HG03520 (cell line): ENCODE data around the gene LRIF1.
"Not testable (repeated sequence)": the region's sequence is repeated elsewhere in the genome, so short reads cannot be mapped to it uniquely, and the experiment has no call there.

ENCODE experiments used
- ATAC-seq: cut with Tn5 transposase; IDR thresholded peaks from one replicate; pipeline ENCODE4 v1.9.1; 2021; ENCODE audit warnings: mild to moderate bottlenecking, moderate library complexity; ENCODE audit not compliant: unreplicated experiment

The LRIF1 gene

DNA sequence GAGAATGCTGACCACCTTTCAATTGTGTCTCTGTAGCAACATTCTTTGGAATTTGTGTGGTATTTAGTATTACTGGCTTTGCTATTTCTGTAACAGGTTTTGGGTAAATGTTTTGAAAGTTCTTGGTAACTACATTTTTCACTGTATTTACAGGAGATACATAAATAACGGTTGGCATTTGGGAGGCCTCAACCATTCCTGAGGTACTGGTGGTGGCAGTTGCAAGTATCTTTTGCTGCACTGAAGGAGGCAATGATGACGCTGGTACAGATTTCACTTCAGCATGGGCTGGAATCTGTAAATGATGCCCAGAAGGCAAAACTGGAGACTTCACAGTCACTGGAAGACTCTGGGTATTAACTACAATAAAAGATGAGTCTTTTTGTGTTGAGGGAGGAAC is 11.7 kb downstream of the LRIF1 start:
- no peak for ATAC-seq

DNA sequence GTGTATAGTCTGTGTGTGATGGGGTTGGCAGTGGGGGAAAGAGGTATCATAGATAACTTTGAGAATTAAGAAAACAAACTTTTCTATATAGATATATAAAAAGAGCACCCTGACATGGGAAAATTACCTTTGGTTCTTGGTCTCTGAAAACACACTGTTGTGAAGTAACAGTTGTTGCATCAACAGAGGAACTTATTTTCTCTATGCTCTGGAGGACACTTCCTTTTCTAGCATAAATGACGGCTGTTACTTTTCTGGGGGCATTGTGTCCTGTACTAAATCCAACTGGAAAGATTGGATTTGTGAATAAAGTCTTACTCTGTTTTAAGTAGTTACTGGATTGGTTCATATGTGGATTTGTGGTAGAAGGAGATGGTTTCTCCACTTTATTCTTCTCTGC is 12.6 kb downstream of the LRIF1 start:
- ATAC-seq = no peak

DNA sequence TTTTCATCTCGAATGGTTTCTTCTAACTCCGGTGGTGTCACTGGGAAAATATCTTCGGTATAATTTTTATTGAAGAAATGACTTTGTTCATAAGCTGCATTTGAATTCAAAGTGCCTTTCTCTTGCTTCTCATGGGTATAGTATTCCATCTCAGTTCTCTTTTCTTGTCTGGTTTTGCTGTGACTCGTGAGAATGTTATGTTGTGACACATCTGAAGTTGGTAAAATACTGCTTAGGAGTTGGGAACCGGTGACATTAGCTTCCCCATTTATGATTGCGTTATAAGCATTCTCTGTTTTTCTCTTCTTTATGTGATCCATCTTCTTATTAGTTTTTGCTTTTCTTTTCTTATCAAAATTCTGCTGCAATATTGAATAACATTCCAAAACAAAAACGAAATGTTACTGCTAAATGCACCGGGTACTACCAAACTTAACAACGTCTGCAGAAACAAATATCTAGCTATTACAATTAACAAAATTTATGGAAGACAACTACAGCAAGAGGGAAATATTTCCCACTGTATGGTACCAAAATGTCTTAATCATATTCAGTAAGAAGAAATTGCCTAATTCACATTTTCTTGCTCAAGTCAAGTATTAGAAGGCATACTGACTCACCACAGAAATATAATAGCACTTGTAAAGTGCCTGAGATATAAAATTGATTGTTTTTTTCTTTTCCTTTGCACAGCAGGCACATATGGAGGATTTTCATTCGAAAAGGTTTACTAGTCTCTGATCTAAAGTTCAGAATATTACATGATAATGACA is 15.5 kb downstream of the LRIF1 start:
- no peak for ATAC-seq

DNA sequence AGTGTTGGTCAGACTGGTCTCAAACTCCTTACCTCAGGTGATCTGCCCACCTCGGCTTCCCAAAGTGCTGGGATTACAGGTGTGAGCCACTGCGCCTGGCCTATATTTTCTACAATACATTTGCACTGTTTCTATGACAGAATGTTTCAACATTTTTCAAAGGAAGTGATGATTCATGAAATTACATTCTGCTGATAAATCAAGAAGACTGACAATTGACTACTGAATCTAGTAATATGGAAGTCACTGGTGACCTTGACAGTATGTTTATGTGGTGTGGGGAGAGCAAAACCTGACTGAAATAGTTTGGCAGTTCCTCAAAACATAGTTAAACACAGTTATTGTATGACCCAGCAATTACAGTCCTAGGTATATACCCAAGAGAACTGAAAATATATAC is 18.1 kb downstream of the LRIF1 start:
- ATAC-seq = no peak

- no peak for ATAC-seq
Measured at GRCh38 chr1:110944806-110945205, 18.9 kb downstream of the LRIF1 start.

- no peak for ATAC-seq
Measured at GRCh38 chr1:110936567-110936966, 27.2 kb downstream of the LRIF1 start.

GRCh38 chr1:110931097-110931496 is 32.6 kb downstream of the LRIF1 start:
- ATAC-seq = not testable (repeated sequence)

- no peak for ATAC-seq
Measured at GRCh38 chr1:110928904-110929303, 34.8 kb downstream of the LRIF1 start.

DNA sequence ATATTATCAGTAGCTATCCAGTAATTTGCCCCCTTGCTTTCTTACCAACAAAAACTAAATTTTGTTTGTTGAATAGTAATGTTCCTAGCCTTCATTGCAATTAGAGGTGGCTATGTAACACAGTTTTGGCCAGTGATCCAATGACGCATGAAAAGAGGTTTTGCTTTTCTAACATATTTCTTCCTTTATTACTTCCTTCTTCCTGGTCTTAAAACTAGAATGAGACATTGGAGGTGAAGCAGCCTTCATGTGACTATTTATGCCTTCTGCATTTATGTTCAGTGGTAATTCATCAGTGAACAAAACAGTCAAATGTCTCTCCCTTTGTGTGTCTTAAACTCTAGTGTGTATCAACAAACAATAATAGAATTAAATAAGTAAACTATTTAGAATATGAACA is 35.5 kb downstream of the LRIF1 start:
- ATAC-seq = no peak

GRCh38 chr1:110927484-110928075 is 36.1 kb downstream of the LRIF1 start:
- no peak for ATAC-seq

GRCh38 chr1:110921953-110922352 is 41.8 kb downstream of the LRIF1 start:
- ATAC-seq = no peak

DNA sequence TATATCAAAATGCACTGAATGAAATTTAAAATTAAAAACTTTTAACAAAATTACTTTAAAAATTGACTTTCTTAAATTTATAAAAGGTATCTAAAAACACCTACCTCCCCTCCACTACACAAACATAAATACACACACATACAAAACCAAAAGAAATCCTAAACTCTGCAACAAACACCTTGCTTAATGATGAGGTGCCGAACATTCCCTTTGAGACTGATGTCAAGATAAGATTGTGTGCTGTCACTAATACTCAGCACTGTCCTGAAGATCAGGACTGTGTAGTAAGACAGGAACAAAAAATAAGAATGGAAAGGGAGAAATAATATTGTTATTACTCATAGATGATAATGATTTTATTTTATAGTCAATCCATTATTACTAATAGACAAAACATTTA is 45.7 kb downstream of the LRIF1 start:
- ATAC-seq = no peak

DNA sequence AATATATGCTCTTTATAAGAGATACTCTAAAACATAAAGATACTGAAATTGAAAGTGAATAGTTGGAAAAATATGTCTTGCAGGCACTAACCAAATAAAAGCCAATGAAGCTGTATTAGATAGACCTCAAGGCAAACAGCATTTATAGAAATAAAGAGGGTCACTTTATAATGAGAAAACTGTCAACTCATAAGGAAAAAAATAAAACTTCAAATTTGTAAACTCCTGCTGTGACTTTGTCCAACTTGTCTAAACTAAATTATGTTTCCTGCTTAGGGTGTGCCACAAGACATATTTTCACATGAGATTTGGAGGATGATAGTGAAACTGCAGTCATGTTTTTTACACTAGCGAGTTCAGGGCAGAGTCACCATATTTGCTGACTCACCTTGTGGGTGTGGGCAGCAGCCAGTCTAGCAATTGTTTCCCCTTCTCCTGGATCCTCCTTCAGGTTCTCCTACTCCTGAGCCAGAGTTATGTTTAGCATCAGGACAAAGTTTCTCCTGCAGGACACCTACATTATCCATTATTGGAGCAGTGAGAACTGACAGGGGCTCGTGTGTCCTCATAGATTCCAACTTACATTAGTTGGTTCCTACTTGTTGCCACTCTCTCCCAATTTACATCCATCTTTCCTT is 46.9 kb downstream of the LRIF1 start:
- ATAC-seq = no peak

- no peak for ATAC-seq
Measured at GRCh38 chr1:110916274-110916668, 47.5 kb downstream of the LRIF1 start.

- no peak for ATAC-seq
Measured at GRCh38 chr1:110915804-110916203, 47.9 kb downstream of the LRIF1 start.

DNA sequence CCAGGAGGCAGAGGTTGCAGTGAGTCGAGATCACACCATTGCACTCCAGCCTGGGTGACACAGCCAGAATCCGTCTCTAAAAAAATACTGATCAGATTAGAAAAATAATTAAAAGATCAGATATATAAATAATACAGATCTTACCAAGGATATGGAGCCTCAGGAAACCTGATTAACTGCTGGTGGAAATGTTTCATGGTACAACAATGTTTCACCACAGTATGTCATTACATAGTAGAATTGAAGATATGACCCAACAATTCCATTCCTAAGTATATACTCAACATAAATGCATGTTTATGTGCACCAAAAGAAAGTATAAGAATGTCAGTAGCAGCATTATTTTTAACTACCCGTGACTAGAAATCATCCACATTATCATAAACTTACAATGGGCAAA is 49.0 kb downstream of the LRIF1 start:
- ATAC-seq = no peak

DNA sequence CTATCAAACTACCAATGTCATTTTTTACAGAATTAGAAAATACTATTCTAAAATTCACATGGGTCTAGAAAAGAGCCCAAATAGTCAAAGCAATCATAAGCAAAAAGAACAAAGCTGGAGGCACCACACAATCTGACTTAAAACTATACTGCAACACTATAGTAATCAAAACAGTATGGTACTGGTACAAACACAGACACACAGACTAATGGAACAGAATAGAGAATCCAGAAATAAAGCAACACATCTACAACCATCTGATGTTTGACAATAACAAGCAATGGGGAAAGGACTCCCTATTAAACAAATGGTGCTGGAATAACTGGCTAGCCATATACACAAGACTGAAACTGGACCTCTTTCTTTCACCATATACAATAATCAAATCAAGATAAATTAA is 50.9 kb downstream of the LRIF1 start:
- no peak for ATAC-seq

- no peak for ATAC-seq
Measured at GRCh38 chr1:110903853-110904500, 59.7 kb downstream of the LRIF1 start.

DNA sequence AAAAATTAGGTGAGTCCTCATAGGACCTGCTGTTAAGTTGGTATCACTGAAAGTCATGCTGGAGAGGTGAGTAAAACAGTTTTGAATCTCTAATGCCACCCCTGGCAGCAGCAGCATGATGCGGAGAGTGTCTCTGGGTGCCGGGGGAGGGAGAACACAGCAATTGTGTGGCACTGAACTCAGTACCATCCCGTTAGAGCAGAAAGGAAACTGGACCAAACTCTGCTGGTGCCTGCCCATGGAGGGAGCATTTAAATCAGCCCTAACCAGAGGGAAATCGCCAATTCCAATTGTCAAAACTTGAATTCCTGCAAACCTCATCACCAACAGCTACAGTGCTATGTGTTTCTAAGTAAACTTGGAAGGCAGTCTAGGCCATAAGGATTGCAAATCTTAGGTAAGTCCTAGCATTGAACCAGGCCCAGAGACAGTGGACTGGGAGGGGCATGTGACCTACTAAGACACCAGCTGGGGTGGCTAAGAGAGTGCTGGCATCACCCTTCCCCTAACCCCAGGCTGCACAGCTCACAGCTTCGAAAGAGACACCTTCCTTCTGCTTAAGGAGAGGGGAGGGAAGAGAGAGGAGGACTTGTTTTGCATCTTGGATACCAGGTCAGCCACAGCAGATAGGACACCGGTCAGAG is 60.8 kb downstream of the LRIF1 start:
- ATAC-seq = no peak

GRCh38 chr1:110899458-110899843 is 64.3 kb downstream of the LRIF1 start:
- no peak for ATAC-seq

DNA sequence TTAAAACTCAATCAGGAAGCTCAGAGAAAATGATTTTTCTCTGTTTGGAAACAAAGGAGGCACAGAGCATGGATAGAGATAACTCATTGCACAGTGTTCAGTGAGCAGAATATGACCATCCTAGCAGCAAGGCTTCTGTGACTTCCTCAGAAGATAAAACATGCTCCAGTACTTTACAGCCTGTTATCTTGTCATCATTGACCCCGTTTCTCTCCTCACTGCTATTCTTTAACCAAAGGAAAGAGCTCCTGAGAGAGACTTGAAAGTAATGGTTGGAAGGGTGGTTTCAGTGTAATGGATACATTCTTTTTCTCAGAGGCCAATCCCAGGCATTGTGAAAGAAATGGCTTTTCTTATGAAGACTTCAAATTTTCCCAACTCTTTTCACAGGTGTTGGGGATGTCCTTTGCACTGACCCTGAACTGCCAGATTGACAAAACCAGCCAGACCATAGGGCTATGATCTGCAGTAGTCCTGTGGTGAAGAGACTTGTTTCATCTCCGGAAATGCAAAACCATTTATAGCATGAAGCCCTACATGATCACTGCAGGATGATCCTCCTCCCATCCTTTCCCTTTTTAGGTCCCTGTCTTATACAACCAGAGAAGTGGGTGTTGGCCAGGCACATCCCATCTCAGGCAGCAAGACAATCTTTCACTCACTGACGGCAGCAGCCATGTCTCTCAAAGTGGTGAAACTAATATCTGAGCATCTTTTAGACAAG is 64.8 kb downstream of the LRIF1 start:
- no peak for ATAC-seq
